Measurements from ENCODE around the gene CNIH2. TPM values are rescaled to one million over a fixed set of nuclear protein-coding genes. Genes with fewer than 3 reads are reported as not detected.
"Not testable (repeated sequence)": the region's sequence is repeated elsewhere in the genome, so short reads cannot be mapped to it uniquely, and the experiment has no call there.

The CNIH2 gene
- total RNA-seq, 1 donor from 2014 or later: 1.3 TPM

GRCh38 chr11:66276619-66277018 lies 1.4 kb upstream of the CNIH2 start:
- DNase-seq (ENCODE audit: low read depth): not testable (repeated sequence)

GRCh38 chr11:66277064-66277463 lies 911 bp upstream of the CNIH2 start:
- DNase-seq (ENCODE audit: low read depth): not testable (repeated sequence)

DNA sequence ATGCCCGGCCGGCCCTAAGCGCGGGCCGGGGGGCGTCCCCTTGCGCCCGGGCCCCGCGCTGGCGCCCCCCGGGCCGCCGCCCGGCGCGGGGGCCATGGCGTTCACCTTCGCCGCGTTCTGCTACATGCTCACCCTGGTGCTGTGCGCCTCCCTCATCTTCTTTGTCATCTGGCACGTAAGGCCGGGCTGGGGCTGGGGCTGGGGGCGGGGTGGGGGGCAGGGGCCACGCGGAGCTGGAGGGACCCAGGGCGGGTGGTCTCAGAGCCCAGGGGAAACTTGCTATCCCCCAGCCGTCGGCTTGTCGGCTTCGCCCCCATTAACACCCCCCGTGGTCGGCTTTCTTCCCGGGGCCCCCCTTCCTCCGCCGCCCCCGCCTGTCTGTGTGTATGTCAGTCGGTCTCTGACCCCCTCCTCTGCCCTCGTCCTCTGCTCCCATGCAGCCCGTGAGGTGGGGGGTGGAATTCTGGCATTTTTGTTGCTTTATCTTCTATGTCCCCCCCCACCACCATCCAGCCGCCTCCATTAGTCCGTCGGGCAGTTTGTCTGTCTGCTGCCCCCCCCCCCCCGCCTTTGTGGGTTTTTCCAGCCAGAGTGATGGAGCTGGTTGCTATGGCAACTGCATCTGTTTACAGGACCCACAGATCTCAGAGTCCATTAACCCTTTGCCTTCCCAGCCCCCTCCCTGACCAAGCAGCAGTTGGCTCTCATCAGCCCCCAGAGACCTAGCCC lies 552 bp downstream of the CNIH2 start:
- no peak for DNase-seq (ENCODE audit: low read depth)

GRCh38 chr11:66279092-66279734 lies 1.2 kb downstream of the CNIH2 start:
- no peak for DNase-seq (ENCODE audit: low read depth)

DNA sequence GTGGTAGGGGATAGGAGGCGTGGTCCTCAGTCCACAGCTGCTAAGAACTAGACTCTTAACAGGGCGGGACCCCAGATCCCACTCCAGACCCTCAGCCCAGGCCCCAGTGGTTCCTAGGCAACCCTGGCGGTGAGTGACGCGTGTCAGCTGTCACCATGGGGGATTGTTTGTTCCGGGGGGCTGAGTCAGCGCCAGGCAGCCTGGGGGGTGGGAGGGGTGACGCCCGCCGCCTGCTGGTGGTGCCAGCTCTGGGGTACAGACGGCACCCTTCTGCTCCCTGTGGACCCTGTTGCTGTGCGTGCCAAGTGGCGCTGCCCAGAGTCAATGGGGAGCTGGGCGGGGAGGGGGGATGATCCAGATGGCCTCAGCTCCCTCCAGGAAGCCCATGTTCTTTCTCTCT lies 2.5 kb downstream of the CNIH2 start:
- no peak for DNase-seq (ENCODE audit: low read depth)

DNA sequence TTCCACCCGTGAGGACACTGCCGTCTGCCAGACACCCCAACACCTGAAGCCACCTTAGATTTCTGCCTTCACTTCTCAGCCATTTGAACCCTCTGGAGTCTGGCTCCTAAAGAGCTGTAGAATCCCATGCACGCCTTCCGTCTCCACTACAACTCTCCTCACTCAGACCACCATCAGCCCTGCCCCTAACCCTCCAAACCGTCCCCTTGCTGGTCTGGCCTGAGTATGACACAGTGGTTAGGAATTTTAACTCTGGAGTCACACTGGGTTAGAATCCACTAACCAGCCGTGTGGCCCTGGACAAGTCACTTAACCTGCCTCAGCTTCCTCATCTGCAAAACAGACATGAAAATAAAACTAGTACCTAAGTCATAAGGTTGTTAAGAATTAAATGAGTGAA lies 3.0 kb downstream of the CNIH2 start:
- DNase-seq (ENCODE audit: low read depth): no peak

- no peak for DNase-seq (ENCODE audit: low read depth)
These were observed 3.9 kb downstream of the CNIH2 start for GRCh38 chr11:66281776-66282467.

DNA sequence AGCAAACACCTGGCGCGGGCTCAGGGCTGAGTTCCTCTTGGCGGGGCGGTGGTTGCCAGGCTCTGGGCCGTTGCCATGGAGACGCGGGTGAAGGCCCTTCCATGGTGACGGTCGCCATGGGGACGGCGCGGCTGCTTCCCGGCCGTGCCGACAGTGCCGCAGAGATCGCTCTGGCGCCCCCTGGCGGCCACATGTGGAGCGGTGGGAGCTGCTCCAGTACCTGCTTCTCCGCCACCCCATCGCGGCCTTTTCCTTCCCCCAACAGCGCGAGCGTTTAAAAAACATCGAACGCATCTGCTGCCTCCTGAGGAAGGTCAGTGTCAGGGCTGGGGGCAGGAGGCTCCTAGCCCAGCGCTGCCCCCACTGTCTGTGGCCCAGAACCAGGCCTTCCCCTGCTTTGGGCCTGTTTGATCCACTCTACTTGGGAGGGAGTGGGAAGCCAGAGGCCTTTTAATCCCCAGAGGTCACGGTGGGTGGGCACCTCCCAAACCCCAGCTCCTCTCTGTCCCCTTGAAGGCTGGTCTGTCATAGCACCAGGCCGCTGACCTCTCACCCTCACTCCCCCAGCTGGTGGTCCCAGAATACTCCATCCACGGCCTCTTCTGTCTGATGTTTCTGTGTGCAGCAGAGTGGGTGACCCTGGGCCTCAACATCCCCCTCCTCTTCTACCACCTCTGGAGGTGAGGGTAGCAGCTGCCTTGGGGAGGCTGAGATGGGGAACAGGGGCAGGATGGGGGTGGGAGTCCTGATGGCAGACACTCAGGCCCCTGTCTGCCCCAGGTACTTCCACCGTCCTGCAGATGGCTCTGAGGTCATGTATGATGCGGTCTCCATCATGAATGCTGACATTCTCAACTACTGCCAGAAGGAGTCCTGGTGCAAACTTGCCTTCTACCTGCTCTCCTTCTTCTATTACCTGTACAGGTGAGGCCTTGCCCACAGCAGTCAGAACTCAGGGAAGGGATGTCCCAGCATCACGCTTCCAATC lies 4.8 kb downstream of the CNIH2 start:
- DNase-seq (ENCODE audit: low read depth): peak; percentile 92

DNA sequence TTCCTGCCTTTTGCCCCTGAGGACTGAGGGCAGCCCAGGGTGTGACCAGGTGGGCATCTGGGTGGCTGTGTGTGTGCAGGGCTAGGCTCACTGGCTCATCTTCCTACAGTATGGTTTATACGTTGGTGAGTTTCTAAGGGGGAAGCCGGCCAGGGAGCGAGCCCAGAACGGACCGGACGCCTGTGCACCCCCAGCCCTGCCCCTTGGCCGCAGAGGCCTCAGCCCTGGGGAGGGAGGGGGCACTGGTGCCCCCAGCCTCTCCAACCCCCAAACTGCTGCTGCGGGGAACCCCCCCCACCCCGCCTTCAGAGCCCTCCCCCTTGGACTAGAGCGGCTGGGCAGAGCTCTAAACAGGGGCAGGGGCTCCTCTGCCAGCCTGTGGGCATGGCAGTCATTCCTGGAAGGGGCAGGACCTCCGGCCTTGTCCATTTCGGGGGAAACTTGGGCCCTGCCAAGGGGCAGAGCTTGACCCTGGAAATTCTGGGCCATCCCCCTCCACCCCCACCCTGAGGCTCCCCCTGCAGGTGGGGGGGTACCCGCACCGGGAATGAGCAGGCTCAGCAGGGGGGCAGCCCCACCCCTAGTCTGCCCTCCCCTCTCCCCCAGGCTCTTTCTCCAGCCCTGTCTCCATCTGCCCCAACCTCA lies 5.6 kb downstream of the CNIH2 start:
- DNase-seq (ENCODE audit: low read depth): no peak

DNA sequence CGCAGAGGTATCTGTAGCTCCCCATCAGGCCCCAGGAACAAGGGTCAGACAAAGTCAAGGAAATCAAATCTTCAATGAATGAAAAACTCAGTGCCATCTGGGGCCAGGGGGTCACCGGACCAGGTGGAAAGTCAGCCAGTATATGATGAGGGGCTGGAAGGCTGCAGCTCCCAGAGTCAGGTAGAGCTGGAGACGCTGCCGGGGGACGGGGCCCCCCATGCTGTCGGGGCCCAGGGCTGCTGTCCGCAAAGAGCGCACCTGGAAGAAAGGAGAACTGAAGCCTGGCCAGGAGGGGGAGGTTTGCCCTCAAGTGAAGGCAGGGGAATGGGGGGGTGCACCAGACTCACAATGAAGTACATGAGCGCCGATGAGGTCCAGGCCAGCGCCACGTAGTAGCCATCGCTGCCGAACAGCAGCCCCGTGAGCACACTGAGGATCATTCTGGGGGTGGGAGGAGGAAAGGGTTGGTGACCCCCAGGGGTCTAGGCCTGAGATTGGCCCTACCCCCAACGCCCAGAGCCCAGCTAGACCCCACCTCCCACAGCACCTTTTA lies 6.6 kb downstream of the CNIH2 start:
- DNase-seq (ENCODE audit: low read depth): no peak

- DNase-seq (ENCODE audit: low read depth): no peak
These were observed 7.4 kb downstream of the CNIH2 start for GRCh38 chr11:66285250-66285947.

DNA sequence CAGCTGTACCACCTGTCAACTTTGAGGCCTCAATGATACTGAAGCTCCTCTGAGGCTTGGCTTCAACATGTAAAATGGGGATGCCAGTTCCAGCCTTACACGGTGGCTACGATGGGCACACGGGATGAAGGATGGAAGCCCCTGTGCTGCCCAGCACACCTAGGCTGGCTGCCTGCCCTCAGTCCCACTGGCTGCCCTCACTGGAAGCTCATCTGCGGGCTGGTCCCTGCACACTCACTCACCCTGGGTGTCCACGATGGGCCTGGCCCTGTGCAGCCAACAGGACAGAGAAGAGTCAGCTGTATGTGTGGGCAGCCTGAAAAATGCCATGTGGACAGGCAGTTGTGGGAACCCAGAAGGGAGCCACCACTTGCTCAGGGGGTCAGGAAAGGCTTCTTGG lies 8.7 kb downstream of the CNIH2 start:
- DNase-seq (ENCODE audit: low read depth): no peak

GRCh38 chr11:66287211-66287888 lies 9.4 kb downstream of the CNIH2 start:
- no peak for DNase-seq (ENCODE audit: low read depth)

- peak; percentile 50 for DNase-seq (ENCODE audit: low read depth)
These were observed 10.1 kb downstream of the CNIH2 start for GRCh38 chr11:66287889-66288670.

GRCh38 chr11:66288671-66289547 lies 10.9 kb downstream of the CNIH2 start, which contains the start of gene YIF1A:
YIF1A (minus strand) TSS chr11:66289143; CDS start chr11:66288985, 158 bp downstream.
- peak; percentile 99 for DNase-seq (ENCODE audit: low read depth)

DNA sequence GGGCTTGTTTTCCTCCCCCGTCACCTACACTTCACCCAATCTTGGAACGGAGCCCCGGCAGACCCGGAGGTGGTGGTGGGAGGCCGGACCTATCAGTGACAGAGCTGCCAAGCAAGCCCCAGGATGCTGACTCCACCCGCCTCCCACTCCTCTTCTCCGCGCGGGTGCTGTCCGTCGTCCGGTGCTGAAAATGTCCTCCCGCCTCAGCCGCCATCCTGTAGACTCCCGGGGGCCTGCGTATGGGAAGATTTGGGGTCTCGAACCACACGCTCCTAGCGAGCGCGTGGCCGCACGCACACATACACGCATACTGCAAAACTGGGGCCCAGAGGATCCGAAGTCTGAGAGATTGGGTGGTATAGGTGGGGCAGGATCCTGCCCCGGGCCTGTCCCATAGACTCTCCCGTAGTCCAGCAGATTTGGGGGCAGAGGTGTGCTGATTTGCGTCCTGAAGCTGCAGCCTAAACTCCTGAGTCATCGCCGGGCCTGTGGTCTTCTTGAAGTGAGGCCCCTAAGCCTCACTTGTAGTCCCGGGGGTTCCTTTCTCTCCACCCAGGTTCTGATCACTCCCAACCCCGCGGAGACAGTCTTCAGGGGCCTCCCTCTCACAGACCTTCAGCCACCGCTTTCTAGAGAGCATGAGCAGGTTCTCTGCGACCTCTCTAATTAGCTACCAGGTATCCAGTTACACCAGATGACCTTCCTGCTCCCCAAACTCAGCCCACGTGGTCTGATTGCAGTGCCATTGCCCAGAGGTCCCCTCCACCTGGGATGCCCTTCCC lies 11.8 kb downstream of the CNIH2 start:
- DNase-seq (ENCODE audit: low read depth): peak; percentile 78

GRCh38 chr11:66290330-66290621 lies 12.3 kb downstream of the CNIH2 start:
- no peak for DNase-seq (ENCODE audit: low read depth)

All from myocyte (in vitro differentiated cells).